ENCODE measurements around the gene CSNK1A1L. TPM values are rescaled to one million over a fixed set of nuclear protein-coding genes. Genes with fewer than 3 reads are reported as not detected.

Gene CSNK1A1L
- total and polyA plus RNA-seq, 2 of the 13 experiments (the other 11 are each of a cell fraction or from before 2014, with no cell fraction given), result not detected

GRCh38 chr13:37058910-37059847, 46.3 kb downstream of the CSNK1A1L start, which contains the start of gene SUPT20H (continued):
- TF ChIP-seq FOXP1 (IDR thresholded peaks at IDR 0.05) (no peak), FOXP1 (CRISPR knock-in tag; IDR thresholded peaks at IDR 0.05) (no peak), KDM3A (CRISPR knock-in tag; IDR thresholded peaks at IDR 0.05; ENCODE audit: low read depth) (no peak), CCDC6 (CRISPR knock-in tag; IDR thresholded peaks at IDR 0.05) (no peak), ATAD3A (CRISPR knock-in tag; IDR thresholded peaks at IDR 0.05) (no peak), POLR2A (IDR thresholded peaks at IDR 0.05; ENCODE audit: insufficient read depth in 1 of 2, low read depth in 2 of 2, low read length in 2 of 2) (peak; percentile 56 to 68), ZNF547 (CRISPR knock-in tag; IDR thresholded peaks at IDR 0.05) (peak; percentile 89), JARID2 (CRISPR knock-in tag; IDR thresholded peaks at IDR 0.05; ENCODE audit: insufficient replicate concordance) (no peak), ZNF775 (CRISPR knock-in tag; IDR thresholded peaks at IDR 0.05; ENCODE audit: borderline replicate concordance) (no peak), HNF4A (CRISPR knock-in tag; IDR thresholded peaks at IDR 0.05) (no peak; the same call in 1 of the 2 replicates), ZNF609 (CRISPR knock-in tag; IDR thresholded peaks at IDR 0.05; ENCODE audit: borderline replicate concordance) (0 out of 2 replicates have a peak, but pooled peaks have one; percentile 19), TFE3 (CRISPR knock-in tag; IDR thresholded peaks at IDR 0.05) (no peak), PHF20 (CRISPR knock-in tag; IDR thresholded peaks at IDR 0.05) (peak; percentile 85), PAF1 (CRISPR knock-in tag; IDR thresholded peaks at IDR 0.05) (no peak), ETV6 (CRISPR knock-in tag; conservative IDR thresholded peaks at IDR 0.05) (0 out of 2 replicates have a peak, but pooled peaks have one; percentile 65), ZNF235 (CRISPR knock-in tag; IDR thresholded peaks at IDR 0.05; ENCODE audit: borderline replicate concordance) (0 out of 2 replicates have a peak, but pooled peaks have one; percentile 64), NCOR1 (IDR thresholded peaks at IDR 0.05; ENCODE audit: borderline replicate concordance, low read length) (no peak), ZSCAN29 (CRISPR knock-in tag; conservative IDR thresholded peaks at IDR 0.05) (no peak)
- TF ChIP-seq, protein P1, sequence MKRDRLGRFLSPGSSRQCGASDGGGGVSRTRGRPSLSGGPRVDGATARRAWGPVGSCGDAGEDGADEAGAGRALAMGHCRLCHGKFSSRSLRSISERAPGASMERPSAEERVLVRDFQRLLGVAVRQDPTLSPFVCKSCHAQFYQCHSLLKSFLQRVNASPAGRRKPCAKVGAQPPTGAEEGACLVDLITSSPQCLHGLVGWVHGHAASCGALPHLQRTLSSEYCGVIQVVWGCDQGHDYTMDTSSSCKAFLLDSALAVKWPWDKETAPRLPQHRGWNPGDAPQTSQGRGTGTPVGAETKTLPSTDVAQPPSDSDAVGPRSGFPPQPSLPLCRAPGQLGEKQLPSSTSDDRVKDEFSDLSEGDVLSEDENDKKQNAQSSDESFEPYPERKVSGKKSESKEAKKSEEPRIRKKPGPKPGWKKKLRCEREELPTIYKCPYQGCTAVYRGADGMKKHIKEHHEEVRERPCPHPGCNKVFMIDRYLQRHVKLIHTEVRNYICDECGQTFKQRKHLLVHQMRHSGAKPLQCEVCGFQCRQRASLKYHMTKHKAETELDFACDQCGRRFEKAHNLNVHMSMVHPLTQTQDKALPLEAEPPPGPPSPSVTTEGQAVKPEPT (CRISPR knock-in tag; IDR thresholded peaks at IDR 0.05; ENCODE audit: low read depth), result no peak
- TF ChIP-seq, protein P2, sequence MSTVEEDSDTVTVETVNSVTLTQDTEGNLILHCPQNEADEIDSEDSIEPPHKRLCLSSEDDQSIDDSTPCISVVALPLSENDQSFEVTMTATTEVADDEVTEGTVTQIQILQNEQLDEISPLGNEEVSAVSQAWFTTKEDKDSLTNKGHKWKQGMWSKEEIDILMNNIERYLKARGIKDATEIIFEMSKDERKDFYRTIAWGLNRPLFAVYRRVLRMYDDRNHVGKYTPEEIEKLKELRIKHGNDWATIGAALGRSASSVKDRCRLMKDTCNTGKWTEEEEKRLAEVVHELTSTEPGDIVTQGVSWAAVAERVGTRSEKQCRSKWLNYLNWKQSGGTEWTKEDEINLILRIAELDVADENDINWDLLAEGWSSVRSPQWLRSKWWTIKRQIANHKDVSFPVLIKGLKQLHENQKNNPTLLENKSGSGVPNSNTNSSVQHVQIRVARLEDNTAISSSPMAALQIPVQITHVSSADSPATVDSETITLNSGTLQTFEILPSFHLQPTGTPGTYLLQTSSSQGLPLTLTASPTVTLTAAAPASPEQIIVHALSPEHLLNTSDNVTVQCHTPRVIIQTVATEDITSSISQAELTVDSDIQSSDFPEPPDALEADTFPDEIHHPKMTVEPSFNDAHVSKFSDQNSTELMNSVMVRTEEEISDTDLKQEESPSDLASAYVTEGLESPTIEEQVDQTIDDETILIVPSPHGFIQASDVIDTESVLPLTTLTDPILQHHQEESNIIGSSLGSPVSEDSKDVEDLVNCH (CRISPR knock-in tag; IDR thresholded peaks at IDR 0.05), result no peak
